Ureter (tissue), 1 donor: ENCODE measurements around the gene NTMT1. TPM values are rescaled to one million over a fixed set of nuclear protein-coding genes. Genes with fewer than 3 reads are reported as not detected.
"Not testable (repeated sequence)": the region's sequence is repeated elsewhere in the genome, so short reads cannot be mapped to it uniquely, and the experiment has no call there.

Experiments
- DNase-seq: peaks from one replicate; pipeline ENCODE4 v3.0.0-alpha.2; 2020; ENCODE audit warnings: low spot score
- total RNA-seq: library from RNA; stranded (reverse); gene quantifications from one replicate; pipeline ENCODE4 v1.2.4, GENCODE V29; 2023
- donor health status: DM: yes; HTN: yes; CAD: no.

Gene NTMT1
- 31.2 TPM for total RNA-seq

- peak; percentile 92 for DNase-seq
These were observed at the start of gene NTMT1 for GRCh38 chr9:129626079-129626624. Gene NTMT1 (plus strand): TSS chr9:129626163. CDS start chr9:129632704, 6,541 bp downstream.

GRCh38 chr9:129576546-129577543 is 49.1 kb upstream of the NTMT1 start:
- DNase-seq: no peak

GRCh38 chr9:129579294-129579693 is 46.7 kb upstream of the NTMT1 start:
- no peak for DNase-seq

- DNase-seq: no peak
These were observed 45.6 kb upstream of the NTMT1 start for GRCh38 chr9:129580211-129580915.

- DNase-seq: no peak
These were observed 44.3 kb upstream of the NTMT1 start for GRCh38 chr9:129581505-129582189.

- no peak for DNase-seq
These were observed 43.1 kb upstream of the NTMT1 start for GRCh38 chr9:129582855-129583254.

- DNase-seq: no peak
These were observed 42.5 kb upstream of the NTMT1 start for GRCh38 chr9:129583308-129584038.

GRCh38 chr9:129584136-129584535 is 41.8 kb upstream of the NTMT1 start:
- DNase-seq: peak; percentile 70

GRCh38 chr9:129585352-129585751 is 40.6 kb upstream of the NTMT1 start:
- no peak for DNase-seq

GRCh38 chr9:129586245-129586644 is 39.7 kb upstream of the NTMT1 start:
- no peak for DNase-seq

- DNase-seq: no peak
These were observed 39.3 kb upstream of the NTMT1 start for GRCh38 chr9:129586685-129587084.

GRCh38 chr9:129587487-129588262 is 38.3 kb upstream of the NTMT1 start:
- DNase-seq: no peak

- DNase-seq: no peak
These were observed 35.5 kb upstream of the NTMT1 start for GRCh38 chr9:129590466-129590865.

- no peak for DNase-seq
These were observed 34.0 kb upstream of the NTMT1 start for GRCh38 chr9:129591916-129592315.

GRCh38 chr9:129592790-129593189 is 33.2 kb upstream of the NTMT1 start:
- DNase-seq: not testable (repeated sequence)

- DNase-seq: no peak
These were observed 31.3 kb upstream of the NTMT1 start for GRCh38 chr9:129594632-129595031.

- no peak for DNase-seq
These were observed 30.6 kb upstream of the NTMT1 start for GRCh38 chr9:129595311-129595741.

- no peak for DNase-seq
These were observed 29.9 kb upstream of the NTMT1 start for GRCh38 chr9:129595903-129596540.

GRCh38 chr9:129596541-129597331 is 29.2 kb upstream of the NTMT1 start:
- DNase-seq: peak; percentile 83
